ENCODE measurements around the gene IGSF1.

Gene IGSF1

GRCh38 chrX:131288738-131289511 lies at the start of gene IGSF1:
Gene IGSF1 (minus strand): TSS chrX:131289306. CDS start chrX:131286674, 2,632 bp downstream.
- DNase-seq (ENCODE audit: low read depth), result no peak
- no peak within 1 kb of the TSS for H3K4me3 ChIP-seq (ENCODE audit: low read depth, low read length)
- no peak for TF ChIP-seq CTCF (IDR thresholded peaks at IDR 0.05; ENCODE audit: insufficient read depth, low read depth, low read length, missing control alignments)

GRCh38 chrX:131332331-131332730 lies 43.2 kb upstream of the IGSF1 start:
- DNase-seq (ENCODE audit: low read depth), result no peak
- TF ChIP-seq CTCF (IDR thresholded peaks at IDR 0.05; ENCODE audit: insufficient read depth, low read depth, low read length, missing control alignments), result no peak
- H3K4me3 ChIP-seq (ENCODE audit: low read depth, low read length), result no peak overlapping the region

- H3K4me3 ChIP-seq (ENCODE audit: low read depth, low read length), result no peak overlapping the region
- no peak for TF ChIP-seq CTCF (IDR thresholded peaks at IDR 0.05; ENCODE audit: insufficient read depth, low read depth, low read length, missing control alignments)
- no peak for DNase-seq (ENCODE audit: low read depth)
Measured at GRCh38 chrX:131331152-131331551, 42.0 kb upstream of the IGSF1 start.

GRCh38 chrX:131330735-131331134 lies 41.6 kb upstream of the IGSF1 start:
- TF ChIP-seq CTCF (IDR thresholded peaks at IDR 0.05; ENCODE audit: insufficient read depth, low read depth, low read length, missing control alignments), result no peak
- DNase-seq (ENCODE audit: low read depth), result no peak
- H3K4me3 ChIP-seq (ENCODE audit: low read depth, low read length), result no peak overlapping the region

- no peak overlapping the region for H3K4me3 ChIP-seq (ENCODE audit: low read depth, low read length)
- TF ChIP-seq CTCF (IDR thresholded peaks at IDR 0.05; ENCODE audit: insufficient read depth, low read depth, low read length, missing control alignments), result no peak
- DNase-seq (ENCODE audit: low read depth), result no peak
Measured at GRCh38 chrX:131322651-131323050, 33.5 kb upstream of the IGSF1 start.

GRCh38 chrX:131317326-131317725 lies 28.2 kb upstream of the IGSF1 start:
- no peak overlapping the region for H3K4me3 ChIP-seq (ENCODE audit: low read depth, low read length)
- no peak for DNase-seq (ENCODE audit: low read depth)
- no peak for TF ChIP-seq CTCF (IDR thresholded peaks at IDR 0.05; ENCODE audit: insufficient read depth, low read depth, low read length, missing control alignments)

GRCh38 chrX:131316260-131316659 lies 27.2 kb upstream of the IGSF1 start:
- DNase-seq (ENCODE audit: low read depth), result no peak
- no peak for TF ChIP-seq CTCF (IDR thresholded peaks at IDR 0.05; ENCODE audit: insufficient read depth, low read depth, low read length, missing control alignments)
- H3K4me3 ChIP-seq (ENCODE audit: low read depth, low read length), result no peak overlapping the region
